Measurements from ENCODE around the gene CD300H. TPM values are rescaled to one million over a fixed set of nuclear protein-coding genes. Genes with fewer than 3 reads are reported as not detected.
"Not testable (repeated sequence)": the region's sequence is repeated elsewhere in the genome, so short reads cannot be mapped to it uniquely, and the experiment has no call there.

The CD300H gene
- total RNA-seq, 2 experiments from 2014 or later: not detected

DNA sequence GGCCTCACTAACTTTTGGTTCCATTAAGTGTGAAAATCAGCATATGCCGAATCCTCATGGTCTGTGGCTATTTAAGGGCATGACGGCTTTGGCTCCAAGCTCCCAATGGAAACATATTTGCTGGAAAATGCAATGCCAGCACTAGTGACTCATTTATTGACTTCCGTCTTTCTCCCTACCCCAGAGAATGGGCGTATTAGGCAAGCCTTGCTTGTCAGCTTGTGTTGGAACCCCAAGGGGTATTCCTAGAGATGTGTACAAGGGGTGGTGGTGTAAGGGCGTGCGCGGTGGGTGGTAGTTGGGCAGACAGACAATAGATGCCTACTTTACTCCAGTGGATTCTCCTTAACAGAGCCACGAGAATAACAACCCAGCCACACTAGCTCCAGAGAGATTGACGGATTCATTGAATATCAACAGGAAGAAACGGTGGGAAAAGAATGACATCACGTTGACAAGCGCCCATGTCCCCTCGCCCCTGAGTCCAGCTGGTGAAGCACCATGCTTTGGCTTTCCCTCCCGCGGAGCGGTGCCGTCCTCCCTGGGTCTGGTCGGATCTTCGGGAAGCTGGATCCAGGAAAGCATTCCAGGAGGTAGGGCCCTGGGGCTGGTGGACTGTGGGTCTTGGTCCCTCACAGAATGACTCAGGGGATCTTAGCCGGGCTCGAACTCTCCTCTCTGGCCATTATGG, 46.4 kb downstream of the CD300H start:
- POLR2A ChIA-PET: interaction anchor here (1.2 kb wide), 1 partner anchor 96 kb away, joined by 3 read pairs; no protein-coding TSS in a partner anchor
- intact Hi-C loops (cut with micrococcal nuclease): no loop called here
- H3K9me3 Mint-ChIP-seq: peaks cover 12% of the 10 kb centered on the region
- ATAC-seq: no peak
- H3K4me3 Mint-ChIP-seq: no peak overlapping the region
- TF ChIP-seq, protein P1, sequence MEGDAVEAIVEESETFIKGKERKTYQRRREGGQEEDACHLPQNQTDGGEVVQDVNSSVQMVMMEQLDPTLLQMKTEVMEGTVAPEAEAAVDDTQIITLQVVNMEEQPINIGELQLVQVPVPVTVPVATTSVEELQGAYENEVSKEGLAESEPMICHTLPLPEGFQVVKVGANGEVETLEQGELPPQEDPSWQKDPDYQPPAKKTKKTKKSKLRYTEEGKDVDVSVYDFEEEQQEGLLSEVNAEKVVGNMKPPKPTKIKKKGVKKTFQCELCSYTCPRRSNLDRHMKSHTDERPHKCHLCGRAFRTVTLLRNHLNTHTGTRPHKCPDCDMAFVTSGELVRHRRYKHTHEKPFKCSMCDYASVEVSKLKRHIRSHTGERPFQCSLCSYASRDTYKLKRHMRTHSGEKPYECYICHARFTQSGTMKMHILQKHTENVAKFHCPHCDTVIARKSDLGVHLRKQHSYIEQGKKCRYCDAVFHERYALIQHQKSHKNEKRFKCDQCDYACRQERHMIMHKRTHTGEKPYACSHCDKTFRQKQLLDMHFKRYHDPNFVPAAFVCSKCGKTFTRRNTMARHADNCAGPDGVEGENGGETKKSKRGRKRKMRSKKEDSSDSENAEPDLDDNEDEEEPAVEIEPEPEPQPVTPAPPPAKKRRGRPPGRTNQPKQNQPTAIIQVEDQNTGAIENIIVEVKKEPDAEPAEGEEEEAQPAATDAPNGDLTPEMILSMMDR (IDR thresholded peaks at IDR 0.05): no peak
- DNase-seq: no peak
- no peaks in the 10 kb centered on the region for H3K36me3 Mint-ChIP-seq (ENCODE audit: low read depth)
- CTCF ChIA-PET: interaction anchor here (1.3 to 1.6 kb wide), 2 partner anchors 11 to 152 kb away, joined by 4 to 5 read pairs; no protein-coding TSS in a partner anchor
- peaks cover 27% of the 10 kb centered on the region for H3K27me3 Mint-ChIP-seq
- peaks cover 12% of the 10 kb centered on the region for H3K4me1 Mint-ChIP-seq (ENCODE audit: low read depth)
- no peak overlapping the region for H3K27ac Mint-ChIP-seq

DNA sequence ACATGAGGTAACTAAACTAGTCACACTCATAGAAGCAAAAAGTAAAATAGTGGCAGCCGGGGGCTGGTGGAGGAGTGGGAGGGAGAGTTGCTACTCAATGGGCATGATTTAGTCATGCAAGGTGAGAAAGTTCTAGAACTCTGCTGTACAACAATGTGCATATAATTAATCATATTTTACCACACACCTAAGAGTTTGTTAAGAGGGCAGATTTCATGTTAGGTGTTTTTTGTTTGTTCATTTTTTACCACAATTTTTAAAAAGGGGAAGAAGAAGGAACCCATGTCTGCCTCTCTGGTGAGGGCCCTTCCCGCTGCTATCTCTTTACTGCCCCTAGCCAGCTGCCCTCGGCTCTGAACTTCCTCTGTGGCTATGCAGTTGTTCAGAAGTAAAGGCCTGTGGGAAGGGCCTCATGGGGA, 47.3 kb downstream of the CD300H start:
- Mint-ChIP-seq H3K27ac (no peak overlapping the region), H3K9me3 (peaks cover 14% of the 10 kb centered on the region), H3K4me3 (no peak overlapping the region), H3K27me3 (peaks cover 25% of the 10 kb centered on the region), H3K36me3 (ENCODE audit: low read depth) (no peaks in the 10 kb centered on the region), H3K4me1 (ENCODE audit: low read depth) (peaks cover 12% of the 10 kb centered on the region)
- ATAC-seq (peak; percentile 63), DNase-seq (peak; percentile 55)
- intact Hi-C loops (cut with micrococcal nuclease): no loop called here
- ChIA-PET POLR2A (interaction anchor here (1.2 kb wide), 1 partner anchor 97 kb away, joined by 3 read pairs; no protein-coding TSS in a partner anchor), CTCF (interaction anchor here (1.6 kb wide), 1 partner anchor 12 kb away, joined by 4 read pairs; no protein-coding TSS in a partner anchor)
- TF ChIP-seq, protein P1 (IDR thresholded peaks at IDR 0.05): no peak

DNA sequence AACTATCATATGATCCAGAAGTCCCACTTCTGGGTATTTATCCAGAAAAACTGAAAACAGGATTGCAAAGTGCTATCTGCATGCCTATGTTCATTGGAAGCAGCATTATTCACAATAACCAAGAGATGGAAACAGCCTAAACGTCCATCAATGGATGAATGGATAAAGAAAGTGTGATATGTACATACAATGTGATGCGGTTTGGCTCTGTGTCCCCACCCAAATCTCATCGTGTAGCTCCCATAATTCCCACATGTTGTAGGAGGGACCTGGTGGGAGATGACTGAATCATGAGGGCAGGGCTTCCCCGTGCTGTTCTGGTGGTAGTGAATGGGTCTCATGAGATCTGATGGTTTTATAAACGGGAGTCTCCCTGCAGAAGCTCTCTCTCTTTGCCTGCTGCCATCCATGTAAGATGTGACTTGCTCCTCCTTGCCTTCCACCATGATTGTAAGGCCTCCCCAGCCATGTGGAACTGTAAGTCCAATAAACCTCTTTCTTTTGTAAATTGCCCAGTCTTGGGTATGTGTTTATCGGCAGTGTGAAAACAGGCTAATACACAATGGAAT, 48.8 kb downstream of the CD300H start:
- CTCF ChIA-PET: interaction anchor here (0.8 to 1.5 kb wide), 3 partner anchors 81 to 151 kb away, joined by 3 to 4 read pairs (median 4); no protein-coding TSS in a partner anchor
- H3K27ac Mint-ChIP-seq; H3K4me3 Mint-ChIP-seq; ATAC-seq; intact Hi-C loops (cut with micrococcal nuclease); POLR2A ChIA-PET; DNase-seq: not testable (repeated sequence)
- Mint-ChIP-seq H3K9me3 (peaks cover 26% of the 10 kb centered on the region), H3K27me3 (peaks cover 33% of the 10 kb centered on the region), H3K36me3 (ENCODE audit: low read depth) (peaks cover 13% of the 10 kb centered on the region), H3K4me1 (ENCODE audit: low read depth) (peaks cover 23% of the 10 kb centered on the region)

DNA sequence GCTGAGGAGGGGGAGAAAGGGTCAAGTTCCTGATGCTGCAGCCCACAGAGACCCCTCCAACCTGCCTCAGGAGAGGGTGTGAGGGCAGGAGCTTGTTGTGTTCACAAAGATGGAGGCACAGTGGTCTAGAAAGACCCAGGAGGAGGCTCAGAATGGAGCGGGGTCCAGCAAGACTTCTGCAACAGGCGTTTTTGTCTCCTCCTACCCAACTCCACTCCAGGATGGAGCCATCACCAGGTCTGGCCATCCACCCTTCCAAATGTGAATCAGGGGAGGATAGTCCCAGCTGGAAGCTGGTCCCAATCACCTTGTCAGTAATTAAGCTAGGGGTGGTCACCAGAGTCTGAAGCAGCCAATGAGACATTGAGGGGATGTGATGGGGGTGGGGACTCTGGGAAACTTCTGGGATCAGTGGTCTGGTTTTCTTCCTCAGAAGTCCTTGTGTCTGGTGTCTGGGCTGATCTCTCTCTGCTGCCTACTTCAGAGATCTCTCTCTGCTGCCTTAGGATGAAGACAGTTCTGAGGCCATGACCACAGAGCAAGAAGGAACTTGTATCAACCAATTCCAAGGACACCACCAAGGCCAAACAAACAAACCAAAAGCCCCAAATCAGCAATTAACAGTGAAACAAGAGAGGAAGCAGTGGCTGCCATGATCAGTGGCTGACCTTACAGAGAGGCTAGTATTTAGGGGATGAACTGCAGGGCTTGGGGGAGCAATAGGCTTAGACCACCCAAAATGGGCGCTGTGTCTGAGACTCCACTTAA, 50.6 kb downstream of the CD300H start:
- POLR2A ChIA-PET: no interaction called here
- H3K4me1 Mint-ChIP-seq (ENCODE audit: low read depth): peaks cover 39% of the 10 kb centered on the region
- TF ChIP-seq, protein P1 (IDR thresholded peaks at IDR 0.05): no peak
- ATAC-seq: no peak
- peaks cover 21% of the 10 kb centered on the region for H3K9me3 Mint-ChIP-seq
- H3K4me3 Mint-ChIP-seq: no peak overlapping the region
- no peak overlapping the region for H3K27ac Mint-ChIP-seq
- H3K27me3 Mint-ChIP-seq: peaks cover 31% of the 10 kb centered on the region
- peaks cover 15% of the 10 kb centered on the region for H3K36me3 Mint-ChIP-seq (ENCODE audit: low read depth)
- CTCF ChIA-PET: no interaction called here
- intact Hi-C loops (cut with micrococcal nuclease): no loop called here
- DNase-seq: no peak

DNA sequence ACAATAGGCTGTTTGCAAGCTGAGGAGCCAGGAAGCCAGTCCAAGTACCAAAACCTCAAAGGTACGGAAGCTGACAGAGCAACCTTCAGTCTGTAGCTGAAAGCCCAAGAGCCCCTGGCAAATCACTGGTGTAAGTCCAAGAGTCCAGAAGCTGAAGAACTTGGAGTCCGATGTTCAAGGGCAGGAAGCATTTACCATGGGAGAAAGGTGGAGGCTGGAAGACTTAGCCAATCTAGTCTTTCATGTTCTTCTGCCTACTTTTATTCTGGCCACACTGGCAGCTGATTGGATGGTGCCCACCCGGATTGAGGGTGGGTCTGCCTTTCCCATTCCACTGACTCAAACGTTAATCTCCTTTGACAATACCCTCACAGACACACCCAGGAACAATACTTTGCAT, 51.4 kb downstream of the CD300H start:
- H3K27ac Mint-ChIP-seq: no peak overlapping the region
- intact Hi-C loops (cut with micrococcal nuclease): no loop called here
- H3K9me3 Mint-ChIP-seq: peaks cover 21% of the 10 kb centered on the region
- no peak overlapping the region for H3K4me3 Mint-ChIP-seq
- H3K4me1 Mint-ChIP-seq (ENCODE audit: low read depth): peaks cover 39% of the 10 kb centered on the region
- DNase-seq: no peak
- peaks cover 27% of the 10 kb centered on the region for H3K27me3 Mint-ChIP-seq
- peaks cover 15% of the 10 kb centered on the region for H3K36me3 Mint-ChIP-seq (ENCODE audit: low read depth)
- TF ChIP-seq, protein P1 (IDR thresholded peaks at IDR 0.05): no peak
- ChIA-PET POLR2A (no interaction called here), CTCF (interaction anchor here (1.2 kb wide), 1 partner anchor 22 kb away, joined by 3 read pairs; no protein-coding TSS in a partner anchor)
- no peak for ATAC-seq
